MM.1S (cell line): ENCODE measurements around the gene ATP6V1F.

Source experiments
- DNase-seq: peaks from one replicate; pipeline ENCODE4 v3.0.0-alpha.2; 2015
- H2AFZ ChIP-seq: fragments of 300-600 bp; sonication (generic); 2 replicates; pipeline ENCODE4 v1.6.0; 2016; ENCODE audit warnings: antibody characterized with exemption, low read length
- H3F3A ChIP-seq: fragments of 300-600 bp; sonication (generic); 2 replicates; pipeline ENCODE4 v1.6.1; 2016; ENCODE audit warnings: mild to moderate bottlenecking, antibody characterized with exemption, low read length, moderate library complexity, mixed read lengths; ENCODE audit not compliant: insufficient read depth
- H3K27ac ChIP-seq: fragments of 300-600 bp; sonication (generic); 2 replicates; pipeline ENCODE4 v1.5.1; 2016; ENCODE audit warnings: mild to moderate bottlenecking, low read length
- H3K27me3 ChIP-seq: fragments of 300-600 bp; sonication (generic); replicated peaks from 2 replicates; pipeline ENCODE4 v1.6.0; 2016; ENCODE audit warnings: low read length; ENCODE audit not compliant: insufficient read depth
- H3K36me3 ChIP-seq: fragments of 300-600 bp; sonication (generic); replicated peaks from 2 replicates; pipeline ENCODE4 v1.6.1; 2016; ENCODE audit warnings: mild to moderate bottlenecking, low read length, mixed read lengths; ENCODE audit not compliant: insufficient read depth
- H3K4me1 ChIP-seq: fragments of 300-600 bp; sonication (generic); 2 replicates; pipeline ENCODE4 v1.6.1; 2016; ENCODE audit warnings: low read length, mixed read lengths
- H3K4me2 ChIP-seq: fragments of 300-600 bp; sonication (generic); 2 replicates; pipeline ENCODE4 v1.6.0; 2016; ENCODE audit warnings: low read depth, low read length
- H3K4me3 ChIP-seq: fragments of 300-600 bp; sonication (generic); 2 replicates; pipeline ENCODE4 v1.5.1; 2016; ENCODE audit warnings: low read length, mixed read lengths
- H3K79me2 ChIP-seq: fragments of 300-600 bp; sonication (generic); 2 replicates; pipeline ENCODE4 v1.6.1; 2016; ENCODE audit warnings: mixed run types, low read length, mixed read lengths
- H3K9ac ChIP-seq: fragments of 300-600 bp; sonication (generic); 2 replicates; pipeline ENCODE4 v1.6.1; 2016; ENCODE audit warnings: low read length, mixed read lengths
- H3K9me2 ChIP-seq: fragments of 300-600 bp; sonication (generic); replicated peaks from 2 replicates; pipeline ENCODE4 v1.6.1; 2016; ENCODE audit warnings: mild to moderate bottlenecking, low read length, mixed read lengths; ENCODE audit not compliant: insufficient read depth
- H3K9me3 ChIP-seq: fragments of 300-600 bp; sonication (generic); replicated peaks from 2 replicates; pipeline ENCODE4 v1.6.1; 2016; ENCODE audit warnings: mild to moderate bottlenecking, low read length, mixed read lengths; ENCODE audit not compliant: insufficient read depth
- H4K20me1 ChIP-seq: fragments of 300-600 bp; sonication (generic); 2 replicates; pipeline ENCODE4 v1.6.1; 2016; ENCODE audit warnings: mild to moderate bottlenecking, low read length, moderate library complexity, mixed read lengths; ENCODE audit not compliant: insufficient read depth
- CTCF ChIP-seq: fragments of 300-600 bp; sonication (generic); IDR thresholded peaks from 2 replicates; pipeline ENCODE4 v1.5.1; 2016; ENCODE audit warnings: antibody characterized with exemption, low read length, mixed read lengths
- EZH2 ChIP-seq: fragments of 300-600 bp; sonication (generic); optimal IDR thresholded peaks from 2 replicates; pipeline ENCODE3; 2017; ENCODE audit warnings: low read depth, mild to moderate bottlenecking, antibody characterized with exemption, low read length, mixed read lengths
- EZH2phosphoT487 ChIP-seq: fragments of 300-600 bp; sonication (generic); IDR thresholded peaks from 2 replicates; pipeline ENCODE4 v1.6.1; 2018; ENCODE audit warnings: antibody characterized with exemption, low read length

Gene ATP6V1F

GRCh38 chr7:128894101-128894440 is 31.4 kb downstream of the ATP6V1F start:
- H3K9ac ChIP-seq, result no peak overlapping the region
- H3K9me3 ChIP-seq, result no peaks in the 10 kb centered on the region
- peaks cover 19% of the 10 kb centered on the region for H3K27me3 ChIP-seq
- H3K27ac ChIP-seq, result no peak overlapping the region
- no peak overlapping the region for H2AFZ ChIP-seq
- H3K4me2 ChIP-seq, result no peak overlapping the region
- H3K79me2 ChIP-seq, result no peaks in the 10 kb centered on the region
- no peaks in the 10 kb centered on the region for H3K9me2 ChIP-seq
- no peak overlapping the region for H3K4me3 ChIP-seq
- no peaks in the 10 kb centered on the region for H4K20me1 ChIP-seq
- H3K4me1 ChIP-seq, result no peaks in the 10 kb centered on the region
- TF ChIP-seq CTCF (no peak), EZH2 (no peak), EZH2phosphoT487 (no peak)
- H3K36me3 ChIP-seq, result no peaks in the 10 kb centered on the region
- no peak for DNase-seq
- no peaks in the 10 kb centered on the region for H3F3A ChIP-seq

- TF ChIP-seq EZH2phosphoT487 (no peak), CTCF (no peak), EZH2 (no peak)
- DNase-seq, result no peak
- Histone ChIP-seq H3K36me3 (no peaks in the 10 kb centered on the region), H4K20me1 (no peaks in the 10 kb centered on the region), H3K4me3 (no peak overlapping the region), H3K9ac (no peak overlapping the region), H3K9me3 (no peaks in the 10 kb centered on the region), H3K9me2 (no peaks in the 10 kb centered on the region), H3K79me2 (no peaks in the 10 kb centered on the region), H3K27ac (no peak overlapping the region), H2AFZ (no peak overlapping the region), H3F3A (no peaks in the 10 kb centered on the region), H3K4me2 (no peak overlapping the region), H3K4me1 (no peaks in the 10 kb centered on the region), H3K27me3 (peaks cover 7% of the 10 kb centered on the region)
Observed at GRCh38 chr7:128895320-128895719, 32.7 kb downstream of the ATP6V1F start.

- Histone ChIP-seq H4K20me1 (no peaks in the 10 kb centered on the region), H3K4me1 (0 out of 2 replicates have a peak, but pooled peaks cover 2% of the 10 kb centered on the region), H3K4me3 (no peak overlapping the region), H3F3A (no peaks in the 10 kb centered on the region), H3K36me3 (no peaks in the 10 kb centered on the region), H3K9ac (no peak overlapping the region), H3K79me2 (no peaks in the 10 kb centered on the region), H3K9me2 (no peaks in the 10 kb centered on the region), H3K9me3 (no peaks in the 10 kb centered on the region), H3K27me3 (no peaks in the 10 kb centered on the region), H3K4me2 (no peak overlapping the region), H2AFZ (no peak overlapping the region), H3K27ac (no peak overlapping the region)
- TF ChIP-seq EZH2phosphoT487, result no peak
- TF ChIP-seq EZH2, result no peak
- no peak for TF ChIP-seq CTCF
- DNase-seq, result no peak
Observed at GRCh38 chr7:128899392-128899791, 36.7 kb downstream of the ATP6V1F start.
